ENCODE results near the gene CCNL2. TPM values are rescaled to one million over a fixed set of nuclear protein-coding genes. Genes with fewer than 3 reads are reported as not detected.

CCNL2 gene
- total RNA-seq: 119 and 121 TPM in 2 replicates

GRCh38 chr1:1399187-1399871 is at the start of gene CCNL2:
CCNL2 (minus strand) TSS chr1:1399335; CDS start chr1:1399306, 29 bp downstream.

GRCh38 chr1:1435106-1435903 is 36.2 kb upstream of the CCNL2 start, which contains the start of gene VWA1:
VWA1 (plus strand) TSS chr1:1435690; CDS start chr1:1435749, 59 bp downstream.

GRCh38 chr1:1421147-1421906 is 22.2 kb upstream of the CCNL2 start, which contains the start of gene ANKRD65:
ANKRD65 (minus strand) TSS chr1:1421276; CDS start chr1:1421005, 271 bp downstream.

GRCh38 chr1:1406821-1407635 is 7.9 kb upstream of the CCNL2 start, which contains the start of gene MRPL20:
MRPL20 (minus strand) TSS chr1:1407293; CDS start chr1:1407217, 76 bp downstream.

GRCh38 chr1:1374929-1375662 is 24.0 kb downstream of the CCNL2 start, which contains the start of gene AURKAIP1:
AURKAIP1 (minus strand) TSS chr1:1375207; CDS start chr1:1374756, 451 bp downstream.

GRCh38 chr1:1358433-1359271 is 40.5 kb downstream of the CCNL2 start, which contains the start of gene MXRA8:
MXRA8 (minus strand) TSS chr1:1358555; CDS start chr1:1358504, 51 bp downstream.

GRCh38 chr1:1349256-1350012 is 49.7 kb downstream of the CCNL2 start, which contains the start of gene DVL1:
DVL1 (minus strand) TSS chr1:1349418; CDS start chr1:1349065, 353 bp downstream.

Other genes with a start within 250 kb of the CCNL2 start
- gene TTLL10, start 225.5 kb downstream of the CCNL2 start, total RNA-seq: not detected in 2 replicates
- 4.1 TPM in 1 of 2 replicates, not detected in the other for gene TNFRSF18, start 192.7 kb downstream of the CCNL2 start, total RNA-seq
- 3.3 and 5.9 TPM in 2 replicates for gene TNFRSF4, start 185.2 kb downstream of the CCNL2 start, total RNA-seq
- 201 and 230 TPM in 2 replicates for gene SDF4, start 167.3 kb downstream of the CCNL2 start, total RNA-seq
- gene B3GALT6, start 167.1 kb downstream of the CCNL2 start, total RNA-seq: 32.1 and 35.6 TPM in 2 replicates
- gene C1QTNF12, start 152.6 kb downstream of the CCNL2 start, total RNA-seq: 0.25 and 0.93 TPM in 2 replicates
- 37.2 and 39.1 TPM in 2 replicates for gene UBE2J2, start 125.5 kb downstream of the CCNL2 start, total RNA-seq
- gene SCNN1D, start 118.9 kb downstream of the CCNL2 start, total RNA-seq: 0.44 and 1.2 TPM in 2 replicates
- 24.8 and 30.2 TPM in 2 replicates for gene ACAP3, start 91.4 kb downstream of the CCNL2 start, total RNA-seq
- gene PUSL1, start 90.7 kb downstream of the CCNL2 start, total RNA-seq: 32.4 and 33.3 TPM in 2 replicates
- gene INTS11, start 74.7 kb downstream of the CCNL2 start, total RNA-seq: 55.9 and 57.5 TPM in 2 replicates
- 23.7 and 25.1 TPM in 2 replicates for gene CPTP, start 74.5 kb downstream of the CCNL2 start, total RNA-seq
- 0.06 TPM in 1 of 2 replicates, not detected in the other for gene TAS1R3, start 68.1 kb downstream of the CCNL2 start, total RNA-seq
- 34.1 and 38.3 TPM in 2 replicates for gene DVL1, start 49.9 kb downstream of the CCNL2 start, total RNA-seq
- gene MXRA8, start 40.8 kb downstream of the CCNL2 start, total RNA-seq: 630 and 641 TPM in 2 replicates
- 105 and 109 TPM in 2 replicates for gene AURKAIP1, start 24.1 kb downstream of the CCNL2 start, total RNA-seq
- gene MRPL20, start 8.0 kb upstream of the CCNL2 start, total RNA-seq: 91.9 and 98.0 TPM in 2 replicates
- gene ANKRD65, start 21.9 kb upstream of the CCNL2 start, total RNA-seq: 0.20 and 1.00 TPM in 2 replicates
- 6.9 and 14.0 TPM in 2 replicates for gene VWA1, start 36.4 kb upstream of the CCNL2 start, total RNA-seq
- not detected in 2 replicates for gene ATAD3C, start 50.4 kb upstream of the CCNL2 start, total RNA-seq
- 8.6 and 9.3 TPM in 2 replicates for gene ATAD3B, start 72.4 kb upstream of the CCNL2 start, total RNA-seq
- gene ATAD3A, start 112.8 kb upstream of the CCNL2 start, total RNA-seq: 19.9 and 27.5 TPM in 2 replicates
- gene TMEM240, start 141.3 kb upstream of the CCNL2 start, total RNA-seq: 1.2 and 5.8 TPM in 2 replicates
- gene SSU72, start 175.5 kb upstream of the CCNL2 start, total RNA-seq: 95.3 and 101 TPM in 2 replicates
- 12.5 and 15.5 TPM in 2 replicates for gene FNDC10, start 200.8 kb upstream of the CCNL2 start, total RNA-seq
- 40.8 and 48.0 TPM in 2 replicates for gene MIB2, start 216.2 kb upstream of the CCNL2 start, total RNA-seq
- gene MMP23B, start 232.8 kb upstream of the CCNL2 start, total RNA-seq: 13.6 and 15.7 TPM in 2 replicates